ENCODE measurements around the gene FOXN3.
A peak's percentile ranks its signal among the peaks of the same experiment; 100 is the strongest.
"Not testable (repeated sequence)": the region's sequence is repeated elsewhere in the genome, so short reads cannot be mapped to it uniquely, and the experiment has no call there.

FOXN3 gene

DNA sequence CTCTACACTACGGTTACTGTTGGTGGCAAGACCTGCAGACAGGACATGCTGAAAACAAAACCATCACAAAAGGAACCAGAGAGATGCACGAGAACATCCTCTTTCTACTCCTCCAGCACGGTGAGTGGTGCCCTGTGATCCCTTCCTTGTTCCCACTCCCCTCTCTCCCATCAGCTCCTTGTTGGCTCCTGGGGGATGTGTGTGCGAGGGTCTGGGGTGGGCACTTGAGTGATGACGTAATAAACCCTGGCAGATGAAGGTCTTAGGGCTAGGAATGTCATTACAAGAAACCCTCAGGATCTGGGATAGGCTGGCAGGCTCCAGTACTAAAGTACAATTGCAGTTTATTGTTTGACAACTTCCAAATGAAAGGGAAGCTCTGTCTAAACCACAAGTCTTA, 261.5 kb downstream of the FOXN3 start:
- DNase-seq, result no peak

DNA sequence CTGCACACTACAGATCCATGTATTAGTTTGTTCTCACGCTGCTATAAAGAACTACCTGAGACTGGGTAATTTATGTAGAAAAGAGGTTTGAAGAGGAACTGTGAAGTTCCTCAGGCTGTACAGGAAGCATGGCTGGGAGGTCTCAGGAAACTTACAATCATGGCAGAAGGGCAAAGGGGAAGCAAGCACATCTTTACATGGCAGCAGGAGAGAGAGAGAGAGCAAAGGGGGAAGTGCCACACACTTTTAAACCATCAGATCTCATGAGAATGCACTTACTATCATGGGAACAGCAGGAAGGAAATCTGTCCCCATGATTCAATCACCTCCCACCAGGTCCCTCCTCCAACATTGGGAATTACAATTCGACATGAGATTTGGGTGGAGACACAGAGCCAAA, 265.3 kb downstream of the FOXN3 start:
- not testable (repeated sequence) for DNase-seq

GRCh38 chr14:89146274-89146673, 270.8 kb downstream of the FOXN3 start:
- DNase-seq, result no peak

GRCh38 chr14:89144642-89145041, 272.4 kb downstream of the FOXN3 start:
- DNase-seq, result no peak

DNA sequence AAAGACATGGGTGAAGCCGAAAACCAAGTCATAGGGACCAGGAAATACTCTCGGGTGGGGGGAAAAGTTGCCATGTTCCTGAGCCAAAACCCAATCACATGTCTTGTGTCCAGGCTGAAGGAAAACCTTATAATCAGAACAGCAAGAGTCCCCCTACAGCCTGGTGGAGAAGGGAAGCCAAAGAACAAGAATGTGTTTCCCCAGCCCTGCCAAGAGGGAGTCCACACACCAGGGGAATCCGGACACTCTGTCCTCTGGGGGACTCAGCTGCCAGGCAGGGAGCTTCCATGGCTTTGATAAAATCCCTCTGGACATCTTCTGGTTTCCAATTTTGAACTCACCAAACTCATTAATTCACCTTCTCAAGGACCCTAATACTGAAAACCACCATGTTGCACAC, 273.0 kb downstream of the FOXN3 start:
- no peak for DNase-seq

- no peak for DNase-seq
Observed at GRCh38 chr14:89143595-89143994, 273.4 kb downstream of the FOXN3 start.

- no peak for DNase-seq
Observed at GRCh38 chr14:89142366-89142765, 274.7 kb downstream of the FOXN3 start.

- DNase-seq, result no peak
Observed at GRCh38 chr14:89141862-89142261, 275.2 kb downstream of the FOXN3 start.

DNA sequence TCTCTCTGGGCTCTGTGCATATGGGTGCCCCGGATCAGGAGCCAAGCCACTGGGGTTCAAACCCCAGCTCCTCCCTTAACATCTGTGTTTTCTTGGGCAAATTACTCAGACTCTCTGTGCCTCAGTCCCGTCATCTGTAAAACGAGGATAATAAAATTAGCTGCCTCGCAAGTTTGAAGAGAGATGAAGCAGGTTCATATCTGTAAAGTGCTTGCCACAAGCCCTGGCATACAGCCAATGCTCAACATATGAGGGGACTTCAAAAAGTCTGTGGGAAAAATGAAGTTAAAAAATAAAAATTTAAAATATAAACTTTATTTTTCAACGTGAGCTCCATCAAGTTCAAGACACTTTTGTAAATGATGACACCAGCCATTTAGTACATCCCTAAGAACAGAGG, 276.7 kb downstream of the FOXN3 start:
- peak; percentile 38 for DNase-seq

DNA sequence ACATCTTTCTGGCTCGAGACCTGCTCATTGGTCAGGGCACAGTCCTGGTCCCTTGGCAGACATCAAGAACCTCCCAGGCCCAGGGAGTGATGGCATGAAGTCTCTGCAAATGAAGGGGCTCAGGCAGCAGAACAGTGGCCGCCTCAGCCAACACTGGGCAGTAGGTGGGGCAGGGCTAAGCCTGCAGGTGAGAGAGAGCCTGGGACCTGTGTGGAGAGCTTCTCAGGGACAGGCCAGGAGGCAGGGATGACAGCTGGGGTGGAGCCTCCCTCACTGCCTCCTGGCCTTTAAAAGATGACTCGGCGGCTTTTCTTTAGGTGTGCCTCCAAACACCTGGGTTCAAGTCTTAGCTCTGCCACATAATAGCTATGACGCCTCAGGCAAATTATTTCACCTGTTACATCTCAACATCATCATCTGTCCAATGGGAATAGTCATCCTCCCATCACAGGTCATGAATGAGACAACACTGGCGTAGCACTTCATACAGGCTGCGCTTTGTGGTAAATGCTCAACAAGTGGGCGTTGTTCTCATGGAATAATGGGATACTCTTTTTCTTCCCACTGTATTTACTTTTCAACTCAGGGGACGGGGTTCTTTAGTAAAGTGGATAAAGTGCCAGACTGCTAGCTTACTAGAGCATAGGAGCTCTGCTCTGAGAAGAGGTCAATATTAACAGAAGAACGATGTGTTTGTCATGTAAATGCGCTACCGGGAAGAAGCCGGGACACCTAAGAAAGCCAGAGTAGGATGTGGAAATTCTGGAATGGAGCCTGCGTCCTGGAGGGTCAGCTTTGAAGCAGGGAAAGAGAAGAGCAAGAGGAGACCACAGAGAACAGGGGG, 277.4 kb downstream of the FOXN3 start:
- DNase-seq, result peak; percentile 88

DNA sequence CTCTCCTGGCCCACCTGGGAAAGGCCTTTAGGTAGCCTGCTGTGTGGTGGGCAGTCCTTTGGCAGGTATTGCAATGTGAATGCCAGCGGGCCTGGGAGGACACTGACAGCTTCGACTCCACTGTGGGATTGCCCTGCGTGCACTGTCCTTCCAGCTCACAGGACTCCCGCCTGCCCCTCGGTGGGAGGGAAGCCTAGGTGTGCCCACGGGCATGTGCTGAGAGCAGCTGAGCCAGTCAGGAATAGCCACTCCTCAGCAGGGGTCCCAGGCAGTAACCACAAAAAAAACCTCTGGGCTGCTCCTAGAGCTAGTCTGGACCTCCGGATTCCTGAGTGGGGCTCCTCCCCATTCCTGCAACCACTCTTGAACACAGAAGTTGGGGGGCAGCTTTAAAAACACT, 278.2 kb downstream of the FOXN3 start:
- DNase-seq, result no peak

DNA sequence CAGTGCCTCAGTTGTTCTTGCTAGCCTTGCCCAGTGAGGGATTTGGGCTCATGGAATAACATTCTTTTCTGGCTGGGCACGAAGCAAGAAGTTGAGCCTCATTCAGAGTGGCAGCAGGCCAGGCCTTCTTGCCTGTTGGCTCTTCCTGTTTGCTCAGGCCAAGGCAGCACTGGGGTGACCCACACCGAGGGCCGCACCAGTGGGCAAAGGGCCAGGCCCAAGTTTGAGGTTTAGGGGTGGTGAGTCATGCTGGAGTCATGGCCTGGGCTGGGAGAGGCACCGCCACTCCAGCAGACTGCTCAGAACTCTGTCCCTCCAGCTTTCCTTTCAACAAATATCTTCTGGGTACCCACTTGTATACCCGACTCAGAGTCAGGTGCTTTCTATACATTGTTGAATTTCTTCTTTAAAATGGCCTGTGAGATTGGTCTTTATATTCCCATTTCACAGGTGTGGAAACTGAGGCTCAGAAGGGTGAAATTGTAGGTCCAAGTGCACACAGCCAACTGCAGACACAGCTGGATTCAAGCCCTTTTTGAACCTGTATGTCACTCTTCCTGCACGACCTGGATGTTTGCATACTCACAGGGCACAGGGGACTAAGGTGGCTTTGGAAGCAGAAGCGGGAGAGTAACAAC, 279.4 kb downstream of the FOXN3 start:
- no peak for DNase-seq

- DNase-seq, result no peak
Observed at GRCh38 chr14:89136587-89136986, 280.4 kb downstream of the FOXN3 start.

GRCh38 chr14:89134640-89135039, 282.4 kb downstream of the FOXN3 start:
- no peak for DNase-seq

- DNase-seq, result peak; percentile 28
Observed at GRCh38 chr14:89131004-89131750, 285.9 kb downstream of the FOXN3 start.

DNA sequence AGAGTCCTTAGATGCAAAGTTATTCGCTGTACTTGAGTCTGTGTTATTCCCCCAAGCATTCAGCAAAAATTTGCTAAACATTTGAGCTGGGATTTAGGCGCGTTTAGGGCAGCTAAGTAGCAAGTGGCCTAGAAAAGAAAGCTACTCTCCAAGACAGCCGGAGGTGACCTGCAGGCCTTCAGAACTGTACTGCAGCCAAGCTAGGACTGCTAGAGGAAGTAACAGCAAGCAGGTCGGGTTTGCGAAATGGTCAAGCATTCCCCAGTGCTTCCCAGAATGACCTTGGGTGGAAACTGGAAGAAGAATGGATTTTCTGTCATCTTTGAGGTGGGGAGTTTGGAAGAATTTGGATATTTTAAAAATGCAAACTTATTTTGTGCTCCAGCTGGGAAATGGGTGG, 287.5 kb downstream of the FOXN3 start:
- DNase-seq, result no peak

DNA sequence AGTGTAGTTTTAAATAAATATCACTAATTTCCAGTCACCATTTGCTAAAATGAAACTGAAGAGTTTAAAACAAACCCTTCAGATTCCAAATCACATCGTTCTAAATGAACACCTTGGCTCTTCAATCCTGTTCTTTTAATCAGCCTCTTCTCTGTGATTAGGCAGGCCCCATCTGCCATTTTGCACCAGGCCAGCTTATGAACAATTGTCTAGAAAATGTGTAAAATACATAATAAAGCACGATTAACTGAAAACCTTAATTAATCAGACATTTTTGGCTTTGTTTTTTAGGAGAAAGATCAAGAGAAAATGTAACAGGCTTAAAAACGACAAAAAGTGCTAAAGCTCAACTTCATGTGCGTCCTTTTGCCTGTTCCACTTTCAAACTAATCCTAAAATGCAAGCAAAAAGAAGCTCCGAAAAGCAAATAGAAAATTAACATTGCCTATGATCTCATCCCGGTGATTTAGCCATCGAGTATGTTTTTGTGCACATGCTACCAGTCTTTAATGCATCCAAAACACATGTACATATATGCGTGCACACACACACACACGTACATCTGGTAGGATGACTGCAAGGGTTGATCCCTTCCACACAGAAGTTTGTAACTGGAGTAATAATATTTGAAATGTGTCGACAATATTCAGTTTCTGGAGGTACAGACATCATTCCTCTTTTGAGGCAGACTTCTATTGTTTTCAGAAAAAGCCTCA, 288.6 kb downstream of the FOXN3 start:
- DNase-seq, result no peak

- DNase-seq, result no peak
Observed at GRCh38 chr14:89126461-89126860, 290.6 kb downstream of the FOXN3 start.

GRCh38 chr14:89125216-89125615, 291.8 kb downstream of the FOXN3 start:
- no peak for DNase-seq

DNA sequence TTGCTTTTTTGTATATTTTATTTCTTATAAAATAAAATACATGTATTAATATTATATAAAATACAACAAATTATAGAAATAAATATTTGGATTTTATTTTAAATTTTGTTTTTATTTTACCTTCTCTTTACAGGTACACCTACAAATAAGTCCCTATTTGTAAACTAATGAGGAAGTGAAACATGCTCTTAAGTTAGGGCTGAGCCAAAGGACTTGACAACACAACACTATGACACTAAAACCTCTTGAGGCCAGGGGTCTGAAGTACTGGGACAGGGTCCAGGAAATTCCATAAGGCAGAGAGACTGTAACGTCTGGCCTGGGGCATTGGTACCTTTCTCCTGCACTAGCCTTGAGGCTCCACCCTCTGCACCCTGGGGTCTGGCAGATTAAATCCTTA, 293.2 kb downstream of the FOXN3 start:
- DNase-seq, result no peak

DNA sequence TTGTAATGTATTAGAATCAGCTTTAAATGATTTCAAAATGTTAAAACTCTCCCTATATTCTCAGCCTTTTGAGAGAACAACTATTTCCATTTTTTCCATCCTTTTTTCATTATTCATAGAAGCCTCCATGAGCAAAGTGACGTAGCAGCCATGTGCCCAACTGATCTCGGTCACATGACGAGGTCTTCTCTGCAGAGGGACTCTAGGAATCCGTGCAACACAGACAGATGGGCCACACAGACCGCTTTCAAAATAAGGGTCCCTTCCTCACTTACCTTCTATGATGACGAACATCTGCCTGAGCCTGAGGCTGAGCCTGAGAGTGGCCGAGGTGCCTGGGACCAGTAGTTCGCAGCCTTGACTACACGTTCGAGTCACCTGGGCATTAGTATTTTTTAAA, 293.8 kb downstream of the FOXN3 start:
- DNase-seq, result no peak

GRCh38 chr14:89121968-89122620, 294.9 kb downstream of the FOXN3 start:
- DNase-seq, result peak; percentile 79

GRCh38 chr14:89117012-89117411, 300.0 kb downstream of the FOXN3 start:
- peak; percentile 33 for DNase-seq

All from NCI-H69 (cell line).